ENCODE results near the gene OTULIN.

OTULIN gene

DNA sequence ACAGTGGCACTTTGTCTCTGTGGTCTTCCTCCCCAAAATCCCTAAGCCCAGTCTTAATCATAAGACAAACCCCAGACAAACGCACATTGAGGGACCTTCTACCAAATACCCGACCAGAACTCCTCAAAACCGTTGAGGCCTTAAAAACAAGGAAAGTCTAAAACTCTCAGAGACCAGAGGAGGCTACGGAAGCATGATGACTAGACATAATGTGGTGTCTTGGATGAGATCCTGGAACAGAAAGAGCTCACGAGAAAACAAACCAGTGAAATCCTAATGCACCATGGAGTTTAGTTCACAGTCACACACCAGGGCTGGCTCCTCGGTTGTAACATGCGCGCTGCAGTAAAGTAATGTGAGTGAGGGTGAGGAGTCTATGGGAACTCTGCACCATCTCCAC is 58.4 kb downstream of the OTULIN start:
- no peak for DNase-seq

DNA sequence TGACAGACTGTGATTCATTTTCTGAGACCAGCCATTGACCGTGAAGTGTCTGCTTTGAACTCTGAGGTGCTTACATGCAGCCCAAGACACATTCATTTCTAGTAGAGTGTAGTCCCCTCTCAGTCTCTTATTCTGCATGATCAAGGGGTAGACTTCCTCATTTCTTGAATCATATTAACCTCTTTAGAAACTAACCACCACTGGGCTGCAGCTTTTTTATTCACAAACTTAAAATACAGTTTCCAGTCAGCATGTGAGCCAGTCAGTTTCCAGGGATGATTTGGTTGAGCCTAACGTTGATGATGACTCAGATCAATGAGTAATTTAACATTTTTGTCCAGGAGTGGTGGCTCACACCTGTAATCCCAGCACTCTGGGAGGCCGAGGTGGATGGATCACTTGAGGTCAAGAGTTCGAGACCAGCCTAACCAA is 59.2 kb downstream of the OTULIN start:
- no peak for DNase-seq

DNA sequence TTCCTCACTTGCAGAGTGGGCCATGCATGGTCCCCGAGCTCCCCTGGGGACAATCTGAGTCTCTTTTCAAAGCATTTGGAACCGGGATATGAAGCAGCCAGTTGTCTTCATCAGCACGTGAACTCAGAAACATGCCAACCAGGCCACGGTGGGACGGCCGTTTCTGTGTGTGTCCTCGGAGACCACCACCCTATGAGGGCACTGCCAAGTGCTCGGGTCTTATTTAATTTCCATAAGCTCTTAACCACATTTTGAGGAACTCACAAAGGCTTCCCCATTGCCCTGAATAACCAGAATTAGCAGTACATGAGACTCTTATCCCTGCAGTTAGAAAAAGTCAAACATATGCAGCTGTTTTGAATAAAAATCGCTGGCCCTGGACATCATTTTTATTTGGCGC is 60.1 kb downstream of the OTULIN start:
- DNase-seq = no peak

DNA sequence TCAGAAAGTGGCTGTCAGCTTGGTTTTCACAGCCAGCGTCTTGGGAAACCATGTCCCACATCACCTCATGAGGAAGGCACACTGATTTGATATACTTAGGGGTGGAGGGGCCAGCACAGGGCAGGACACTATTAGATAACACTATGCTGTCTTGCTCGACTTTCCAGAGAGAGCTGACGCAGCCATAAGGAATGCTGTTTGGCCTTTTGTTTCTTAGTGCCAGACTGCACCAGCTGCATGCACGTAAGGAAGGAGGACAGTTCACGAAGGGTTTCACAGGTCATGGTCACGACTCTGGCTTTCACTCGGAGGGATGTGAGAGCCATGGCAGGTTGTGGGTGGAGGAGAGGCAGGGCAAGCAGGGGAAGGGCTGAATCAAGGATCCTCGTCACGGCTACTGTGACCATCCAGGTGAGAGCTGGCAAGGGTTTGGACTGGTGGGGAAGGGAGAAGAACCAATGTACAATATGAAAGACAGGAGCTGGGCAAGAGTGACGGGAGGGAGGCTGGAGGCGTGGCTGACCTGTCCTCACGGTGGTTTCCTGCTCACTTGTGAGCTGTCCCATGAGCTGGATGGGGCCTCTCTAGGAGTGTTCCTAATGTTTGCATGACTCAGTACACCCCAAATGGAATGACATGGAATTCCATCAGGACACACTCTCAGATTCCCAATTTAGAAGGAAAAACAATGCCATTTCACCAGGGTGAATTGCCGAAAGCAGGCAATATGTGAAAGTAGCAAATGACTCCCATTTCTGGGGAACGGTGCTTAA is 61.7 kb downstream of the OTULIN start:
- DNase-seq = no peak

DNA sequence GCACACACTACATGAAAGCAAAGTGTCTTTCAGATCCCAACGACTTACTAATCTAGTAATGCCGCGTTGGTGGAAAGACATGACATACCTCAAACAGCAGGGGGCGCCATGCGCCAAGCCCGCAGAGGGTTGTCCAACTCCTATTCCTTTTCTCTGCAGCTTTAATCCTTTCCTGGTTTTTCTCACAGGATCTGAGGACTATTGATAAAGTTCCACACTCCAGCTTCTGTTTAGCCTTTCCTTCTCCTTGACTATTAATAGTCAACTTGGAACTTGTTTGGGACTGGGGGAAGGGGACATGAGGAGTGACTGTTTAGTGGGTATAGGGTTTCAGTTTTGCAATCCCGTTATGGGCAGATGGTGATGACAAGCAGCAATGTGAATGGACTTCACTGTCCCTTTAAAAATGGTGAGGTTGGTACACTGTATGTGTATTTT is 62.9 kb downstream of the OTULIN start:
- DNase-seq = peak; percentile 69

DNA sequence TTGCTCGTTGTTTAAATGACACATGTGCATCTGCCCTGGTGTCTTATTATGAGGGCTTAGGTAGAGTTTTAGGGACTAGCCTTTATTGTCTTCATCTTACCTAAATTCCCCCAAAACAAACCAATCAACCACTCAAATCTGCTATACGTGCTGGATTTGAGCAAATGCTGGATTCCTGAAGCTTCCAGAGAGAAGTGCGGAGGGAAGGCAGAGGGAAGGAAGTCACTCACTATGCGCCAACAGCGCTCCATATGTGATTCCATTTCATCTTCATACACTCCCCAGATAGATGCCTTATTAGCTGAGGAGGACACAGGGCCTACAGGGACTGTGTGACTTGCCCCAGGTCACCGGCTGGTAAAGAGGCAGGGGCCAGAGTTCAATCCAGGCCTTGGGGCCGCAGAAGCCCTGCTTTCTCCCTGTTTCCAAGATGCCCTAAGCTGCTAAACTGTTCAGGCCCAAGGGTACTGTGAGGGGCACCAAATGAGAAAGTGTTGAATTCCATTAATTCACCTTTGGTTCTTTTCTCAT is 63.5 kb downstream of the OTULIN start:
- DNase-seq = no peak

DNA sequence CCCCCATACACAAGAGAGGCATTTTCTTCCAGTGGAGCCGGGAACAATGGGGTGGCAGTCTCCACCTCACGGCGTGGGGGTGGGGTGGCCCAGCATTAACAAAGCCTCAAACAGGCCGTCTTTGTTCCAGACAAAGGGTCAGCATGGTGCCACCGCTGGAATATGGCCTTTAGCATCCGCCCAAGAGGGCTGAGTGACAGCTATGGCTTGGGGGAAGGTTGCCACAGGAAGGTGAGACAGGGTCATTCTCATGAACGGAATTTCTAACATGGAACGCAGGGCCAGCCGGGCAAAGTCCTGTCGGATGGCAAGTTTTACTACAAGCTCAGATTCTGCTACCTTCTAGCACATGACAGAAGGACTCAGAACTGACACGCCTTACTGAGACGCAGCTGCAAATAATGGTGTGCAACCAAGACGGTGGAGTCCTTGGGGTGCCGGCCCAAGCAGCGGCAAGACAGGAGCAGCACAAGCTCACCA is 64.0 kb downstream of the OTULIN start:
- no peak for DNase-seq

DNA sequence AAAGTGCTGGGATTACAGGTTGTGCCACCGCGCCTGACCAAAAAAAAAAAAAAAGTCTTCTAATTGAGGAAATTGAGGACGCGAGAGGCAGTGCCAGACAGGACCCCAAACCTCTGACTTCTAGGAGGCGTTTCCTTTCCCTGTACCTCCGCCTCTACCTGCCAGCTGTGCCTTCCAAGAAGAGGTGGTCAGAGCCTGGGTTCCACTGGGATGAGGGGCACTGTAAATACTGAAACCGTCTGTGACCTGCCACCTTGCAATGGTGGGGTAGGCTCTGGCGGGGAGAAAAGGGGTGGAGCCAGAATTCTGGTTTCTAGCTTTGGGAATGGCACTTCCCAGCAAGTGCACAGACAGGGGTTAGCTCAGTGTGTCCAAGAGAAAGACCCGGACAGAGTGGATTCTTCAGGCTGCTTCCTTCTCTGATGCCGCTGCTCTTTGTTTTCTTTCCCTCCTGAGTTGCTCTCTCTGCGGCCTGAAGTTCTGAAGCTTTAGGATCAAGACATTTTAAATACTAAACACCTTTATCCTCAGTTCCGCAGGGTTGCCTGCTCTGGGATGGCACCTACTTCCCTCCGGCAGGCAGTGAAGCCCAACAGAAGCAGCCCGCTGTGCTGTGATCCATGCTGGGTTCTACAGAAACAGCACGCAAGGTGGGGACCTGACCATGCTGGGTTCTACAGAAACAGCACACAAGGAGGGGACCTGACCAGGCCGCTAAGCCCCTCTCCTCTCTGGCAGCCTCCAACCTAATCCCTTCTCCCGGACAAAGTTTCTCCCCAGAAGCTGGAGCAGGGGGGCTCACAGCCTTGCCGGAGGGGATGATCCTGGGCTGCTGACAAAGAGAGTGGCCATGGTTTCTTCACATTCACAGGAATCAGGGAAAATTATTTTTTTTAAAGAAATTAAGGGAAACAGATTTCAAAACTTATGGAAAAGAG is 65.2 kb downstream of the OTULIN start:
- DNase-seq = no peak

DNA sequence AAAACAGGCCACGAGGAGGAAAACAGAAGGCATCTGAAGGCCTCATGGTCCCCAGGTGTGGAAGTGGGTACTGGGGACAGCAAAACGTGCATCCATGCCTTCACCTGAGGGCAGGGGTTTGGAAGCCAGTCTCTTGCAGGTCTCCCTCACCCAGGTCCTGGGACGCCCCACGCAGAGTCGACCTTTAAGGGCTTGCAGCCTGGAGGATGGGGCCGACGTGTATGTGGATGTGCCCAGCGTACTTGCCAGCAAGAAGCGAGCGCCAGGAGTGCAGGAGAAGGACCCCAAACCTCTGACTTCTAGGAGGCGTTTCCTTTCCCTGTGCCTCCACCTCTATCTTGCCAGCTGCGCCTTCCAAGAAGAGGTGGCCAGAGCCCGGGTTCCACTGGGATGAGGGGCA is 65.9 kb downstream of the OTULIN start:
- no peak for DNase-seq

DNA sequence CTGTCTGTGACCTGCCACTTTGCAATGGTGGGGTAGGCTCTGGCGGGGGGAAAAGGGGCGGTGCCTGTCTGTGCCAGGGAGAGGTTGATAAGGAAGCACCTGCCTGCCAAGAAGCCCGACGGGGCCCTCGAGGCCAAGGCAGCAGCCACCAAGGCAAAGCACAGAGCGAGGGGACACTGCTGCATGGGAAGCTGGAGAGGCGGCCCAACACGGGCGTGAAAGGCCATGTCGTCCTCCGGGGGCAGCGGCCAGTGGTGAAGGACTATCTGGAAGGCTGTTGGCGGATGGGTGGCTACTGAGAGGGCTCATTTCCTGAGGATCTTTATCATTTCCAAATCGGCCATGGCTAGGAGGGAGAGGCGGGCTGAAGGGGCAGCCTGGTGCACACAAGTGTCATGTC is 66.4 kb downstream of the OTULIN start:
- DNase-seq = no peak

DNA sequence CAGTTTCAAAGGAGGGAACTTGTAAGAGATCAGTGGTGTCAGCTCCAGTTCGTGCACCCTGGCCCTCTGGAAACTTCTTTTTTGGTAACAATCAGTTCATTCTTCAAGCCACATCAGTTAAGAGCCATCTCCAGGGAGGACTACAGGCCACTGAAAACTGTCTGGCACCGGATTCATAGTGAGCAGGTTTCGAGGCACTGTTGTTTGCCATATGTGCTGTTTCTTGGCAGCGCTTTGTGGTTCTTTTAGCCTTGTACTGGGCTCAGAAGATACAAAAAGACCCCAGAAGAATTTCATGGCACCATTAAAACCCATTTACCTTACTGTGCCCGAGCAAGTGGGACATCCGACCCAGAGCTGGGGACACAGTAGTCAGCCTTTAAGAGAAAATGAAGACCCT is 68.5 kb downstream of the OTULIN start:
- no peak for DNase-seq

DNA sequence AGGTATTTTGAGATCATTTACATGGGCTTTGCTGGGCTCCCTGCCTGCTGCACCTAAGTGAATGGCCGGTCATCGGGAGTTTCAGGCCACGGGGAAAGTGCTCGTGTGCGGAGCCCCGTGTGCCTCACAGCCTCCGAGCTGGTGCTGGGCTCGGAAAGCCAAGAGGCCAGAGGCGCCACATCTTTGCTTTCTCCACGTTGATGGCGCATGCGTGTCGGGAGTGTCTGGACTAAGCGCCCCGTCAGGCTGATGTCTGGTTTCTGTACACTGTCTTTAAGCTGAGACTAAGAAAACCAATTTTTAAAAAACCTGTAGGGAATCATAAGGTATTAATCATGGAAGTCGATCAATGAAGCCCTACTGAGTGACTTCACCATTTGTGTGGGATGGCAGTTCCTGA is 69.1 kb downstream of the OTULIN start:
- no peak for DNase-seq

DNA sequence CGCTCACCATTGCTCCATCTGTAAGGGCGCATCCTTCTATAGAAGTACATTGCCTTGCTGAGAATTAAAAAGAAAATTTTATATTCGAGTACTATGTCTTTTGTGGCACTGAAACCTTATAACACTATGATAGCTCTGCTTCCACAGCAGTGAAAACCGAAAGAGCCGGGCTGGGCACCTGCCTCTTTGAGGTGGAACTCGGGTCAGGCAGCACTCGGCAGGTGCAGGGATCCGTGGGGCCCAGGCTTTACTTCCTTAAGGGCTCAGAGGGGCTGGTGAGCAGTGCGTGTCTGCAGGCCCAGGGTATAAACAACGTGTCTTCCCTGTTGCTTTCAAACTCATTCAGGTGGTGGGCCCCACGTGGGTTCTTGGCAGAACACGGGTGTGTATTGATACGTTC is 69.9 kb downstream of the OTULIN start:
- DNase-seq = no peak

DNA sequence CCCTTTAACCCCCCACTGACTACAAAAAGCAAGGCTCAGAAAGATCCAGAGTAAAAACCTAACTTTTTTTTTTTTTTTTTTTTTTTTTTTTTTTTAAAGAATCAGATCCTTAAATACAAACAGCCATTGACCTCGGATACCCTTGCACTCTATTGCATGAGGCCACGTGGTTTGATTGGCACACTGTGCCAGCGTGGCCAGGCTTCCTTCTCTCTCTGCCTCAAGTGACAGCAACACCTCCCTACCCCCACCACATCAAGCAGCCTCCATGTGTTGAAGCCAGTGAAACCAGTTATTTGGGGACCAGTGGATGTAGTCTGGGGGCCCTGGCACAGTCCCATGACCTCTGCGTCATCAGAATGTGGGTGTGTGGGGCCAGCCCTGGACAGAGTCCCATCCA is 71.4 kb downstream of the OTULIN start:
- DNase-seq = no peak

DNA sequence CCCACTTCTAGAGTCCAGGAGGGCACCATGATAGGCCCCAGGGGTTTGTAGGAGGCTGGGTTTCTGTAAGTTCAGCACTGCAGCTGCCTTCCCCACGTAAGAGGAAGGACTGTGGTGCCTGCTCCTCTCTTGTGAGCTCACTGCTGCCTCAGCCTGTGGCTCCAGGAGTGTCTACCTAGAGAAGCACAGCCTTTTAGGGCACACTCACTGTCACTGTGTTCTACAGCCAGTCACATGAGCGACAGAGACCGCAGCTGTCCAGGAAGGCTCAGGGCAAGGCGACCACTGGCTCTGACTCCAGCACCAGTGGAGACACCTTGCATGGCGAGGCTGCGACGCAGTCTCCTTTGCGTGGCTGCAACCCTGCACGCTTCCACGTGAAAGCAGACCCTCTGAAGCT is 72.8 kb downstream of the OTULIN start:
- no peak for DNase-seq

DNA sequence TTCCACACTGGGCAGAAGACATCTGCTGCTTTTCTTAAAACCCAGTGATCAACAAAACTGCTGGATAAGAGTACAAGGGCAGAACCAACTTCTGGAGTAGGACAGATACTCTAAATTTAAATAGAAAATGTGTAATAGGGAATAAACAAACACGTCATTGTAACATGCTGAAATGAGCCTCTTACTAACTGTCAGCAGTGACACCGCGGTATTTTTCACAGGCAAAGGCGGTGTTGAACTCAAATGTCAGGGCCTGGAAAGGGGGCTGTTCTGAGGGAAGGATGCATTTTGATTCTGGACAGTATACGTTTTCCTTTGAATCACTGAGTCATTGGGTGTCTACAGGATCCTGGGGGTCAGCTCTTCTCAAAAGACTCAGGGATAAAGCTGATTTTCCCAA is 73.5 kb downstream of the OTULIN start:
- DNase-seq = no peak

DNA sequence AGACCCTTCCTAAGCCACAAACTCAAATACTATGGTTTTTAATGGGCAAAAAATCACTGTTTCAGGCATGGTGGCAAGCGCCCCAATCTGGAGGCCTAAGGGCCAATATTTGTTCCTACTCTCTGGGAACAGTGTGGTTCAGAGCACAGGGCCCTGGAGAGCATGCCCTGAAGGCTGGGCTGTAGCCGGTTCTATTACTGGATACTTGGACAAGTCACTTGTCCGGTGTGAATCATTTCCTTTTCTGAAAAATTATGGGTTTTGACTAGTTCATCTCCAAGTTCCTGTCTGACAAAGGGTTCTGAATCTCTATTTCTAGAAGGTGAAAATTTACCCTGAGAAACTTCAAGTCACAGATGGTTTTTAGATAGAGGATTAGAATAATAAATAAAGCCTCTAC is 75.0 kb downstream of the OTULIN start:
- no peak for DNase-seq

DNA sequence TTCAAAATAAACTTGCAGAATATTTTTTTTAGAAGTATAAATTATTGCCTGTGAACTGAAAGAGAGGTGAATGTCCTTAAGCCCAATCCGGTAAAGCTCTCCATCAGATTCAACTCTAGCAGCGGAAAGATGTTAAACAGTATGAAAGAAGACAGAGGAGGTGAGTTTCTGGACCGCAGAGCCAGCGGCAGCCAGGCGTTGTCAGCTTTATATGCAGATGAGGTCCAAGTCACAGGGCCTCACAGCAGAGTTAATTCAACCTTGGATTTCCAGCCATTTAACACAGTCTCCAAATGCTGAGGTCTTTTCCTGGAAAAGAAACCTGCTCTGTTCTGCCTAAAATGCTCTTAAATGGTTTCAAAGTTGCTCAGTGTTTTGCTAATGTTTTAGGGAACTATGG is 75.5 kb downstream of the OTULIN start:
- DNase-seq = no peak

DNA sequence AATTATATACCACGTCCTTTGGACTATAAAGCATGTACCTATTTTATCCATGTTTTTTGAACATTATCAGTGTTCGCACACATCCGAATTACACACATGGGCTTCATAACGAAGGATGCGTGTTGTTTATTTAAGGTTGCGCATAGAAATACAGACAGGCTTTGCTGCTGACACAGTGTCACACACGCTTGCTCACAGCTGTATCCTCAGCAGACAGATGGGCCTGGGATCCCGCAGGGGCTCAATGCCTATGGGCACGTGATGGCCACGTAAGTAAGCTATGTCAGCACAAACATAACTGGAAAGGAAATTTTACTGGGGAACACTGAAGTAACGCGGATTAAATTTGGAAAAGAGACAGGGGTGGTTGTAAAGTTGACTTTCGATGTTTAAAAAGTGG is 76.6 kb downstream of the OTULIN start:
- no peak for DNase-seq

DNA sequence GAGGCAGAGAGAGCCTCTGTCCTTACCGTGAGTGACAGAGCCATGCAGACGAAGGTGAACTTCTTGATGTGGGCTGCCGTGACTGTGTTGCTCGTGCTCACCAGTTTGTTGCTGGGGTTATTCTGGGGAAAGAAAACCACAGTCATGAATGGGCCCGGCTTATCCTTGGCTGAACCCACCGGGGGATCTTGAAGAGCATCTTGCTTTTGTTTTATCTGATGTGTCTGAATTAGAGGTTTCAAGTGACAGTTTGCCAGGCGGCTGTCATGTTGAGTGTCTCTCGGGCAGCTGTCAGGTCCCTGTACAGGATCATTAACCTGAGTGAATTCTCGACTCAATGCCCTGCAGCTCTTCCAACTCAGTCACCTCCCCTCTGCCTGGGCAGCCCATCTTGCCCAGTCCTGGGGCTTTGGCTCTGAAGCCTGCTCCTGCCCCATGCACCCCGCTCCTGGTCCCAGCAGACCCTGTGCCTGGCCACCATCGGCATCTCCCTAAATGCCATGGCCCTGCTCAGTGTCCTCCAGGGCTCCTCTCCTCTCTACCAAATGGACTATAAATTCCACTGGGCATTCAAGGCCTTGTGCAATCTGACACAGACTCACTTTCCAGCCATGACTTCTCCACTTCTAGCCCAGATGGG is 77.4 kb downstream of the OTULIN start:
- no peak for DNase-seq

DNA sequence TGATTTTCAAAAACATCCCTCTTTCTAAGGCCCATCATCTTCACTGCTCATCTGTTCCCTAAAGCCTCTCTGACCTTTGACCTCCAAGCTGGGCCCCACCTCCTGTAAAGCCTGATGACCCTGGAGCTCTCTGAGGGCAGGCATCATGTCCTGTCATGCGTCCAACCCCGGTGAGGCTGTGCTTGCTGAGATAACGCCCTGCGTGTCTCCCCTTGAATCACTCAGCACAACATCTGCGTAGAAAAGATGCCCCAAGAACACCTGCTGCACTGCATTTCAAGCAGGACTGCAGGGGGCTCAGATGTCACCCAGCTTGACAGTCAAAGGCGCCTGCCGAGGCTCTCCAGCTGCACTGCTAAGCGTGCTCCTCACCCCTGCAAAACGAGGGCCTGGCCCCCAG is 78.0 kb downstream of the OTULIN start:
- no peak for DNase-seq

DNA sequence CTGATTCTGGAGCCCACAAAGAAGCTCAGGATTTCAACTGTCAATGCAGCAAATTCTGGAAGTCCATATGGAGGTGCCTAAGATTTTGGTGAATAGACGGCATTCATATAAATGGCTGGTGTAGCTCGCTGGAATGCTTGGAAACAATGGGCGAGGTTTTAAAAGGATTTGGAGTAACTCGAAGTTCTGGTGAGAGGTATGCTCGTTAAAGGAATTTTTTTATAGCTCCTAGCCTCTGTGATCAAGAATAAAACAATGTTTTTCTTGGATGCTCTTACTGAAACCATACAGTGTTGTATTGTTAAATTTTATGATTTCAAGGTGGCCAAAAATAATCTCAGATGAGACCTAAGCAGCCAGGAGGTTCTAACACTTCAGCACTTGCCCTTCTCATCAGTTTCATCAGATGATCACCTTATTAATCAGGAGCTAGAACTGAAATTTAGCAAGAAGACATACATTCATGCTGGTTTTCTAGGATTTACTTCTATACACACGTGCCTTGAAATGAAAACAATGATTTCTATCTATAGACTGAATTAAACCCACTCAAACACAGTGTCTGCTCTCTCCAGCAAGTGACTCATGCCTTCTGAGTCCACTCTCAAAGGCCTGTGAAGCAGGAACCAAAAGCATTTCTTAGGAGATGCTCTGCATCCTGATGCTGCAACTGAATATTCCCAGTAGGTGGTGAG is 79.2 kb downstream of the OTULIN start:
- no peak for DNase-seq
